Measurements from ENCODE around the gene EDIL3. TPM values are rescaled to one million over a fixed set of nuclear protein-coding genes. Genes with fewer than 3 reads are reported as not detected.

Gene EDIL3
- total RNA-seq, 6 experiments from 2014 or later, result 3.0 to 52.7 (median 47.5) TPM

- TF ChIP-seq CTCF (IDR thresholded peaks at IDR 0.05), result no peak
- no peak overlapping the region for H3K27ac Mint-ChIP-seq
- H3K36me3 Mint-ChIP-seq (ENCODE audit: low read depth), result peaks cover 5% of the 10 kb centered on the region; the same call in 1 of the 2 replicates
- H3K4me3 Mint-ChIP-seq, result no peak overlapping the region
- H3K9me3 Mint-ChIP-seq, result peaks cover 16% of the 10 kb centered on the region; the same call in 1 of the 2 replicates
- peaks cover 6% of the 10 kb centered on the region; the same call in 1 of the 2 replicates for H3K4me1 Mint-ChIP-seq (ENCODE audit: low read depth)
- no peak for DNase-seq
- H3K27me3 Mint-ChIP-seq (ENCODE audit: insufficient read depth), result no peaks in the 10 kb centered on the region
These were observed 321.6 kb downstream of the EDIL3 start for GRCh38 chr5:84063041-84063440.

- Mint-ChIP-seq H3K9me3 (peaks cover 13% of the 10 kb centered on the region; the same call in 1 of the 2 replicates), H3K4me1 (ENCODE audit: low read depth) (peaks cover 12% of the 10 kb centered on the region; the same call in 1 of the 2 replicates), H3K36me3 (ENCODE audit: low read depth) (no peaks in the 10 kb centered on the region; the same call in 1 of the 2 replicates), H3K4me3 (no peak overlapping the region), H3K27me3 (ENCODE audit: insufficient read depth) (no peaks in the 10 kb centered on the region), H3K27ac (no peak overlapping the region)
- no peak for DNase-seq
- TF ChIP-seq CTCF (IDR thresholded peaks at IDR 0.05), result no peak
These were observed 325.0 kb downstream of the EDIL3 start for GRCh38 chr5:84059672-84060071.

GRCh38 chr5:84058561-84058960 is 326.1 kb downstream of the EDIL3 start:
- no peak for TF ChIP-seq CTCF (IDR thresholded peaks at IDR 0.05)
- Mint-ChIP-seq H3K4me3 (no peak overlapping the region), H3K27ac (no peak overlapping the region), H3K27me3 (ENCODE audit: insufficient read depth) (no peaks in the 10 kb centered on the region), H3K36me3 (ENCODE audit: low read depth) (no peaks in the 10 kb centered on the region; the same call in 1 of the 2 replicates), H3K9me3 (peaks cover 10% of the 10 kb centered on the region; the same call in 1 of the 2 replicates), H3K4me1 (ENCODE audit: low read depth) (peaks cover 12% of the 10 kb centered on the region; the same call in 1 of the 2 replicates)
- DNase-seq, result no peak

- H3K27ac Mint-ChIP-seq, result no peak overlapping the region
- no peak for TF ChIP-seq CTCF (IDR thresholded peaks at IDR 0.05)
- peaks cover 12% of the 10 kb centered on the region; the same call in 1 of the 2 replicates for H3K4me1 Mint-ChIP-seq (ENCODE audit: low read depth)
- no peak for DNase-seq
- no peaks in the 10 kb centered on the region for H3K27me3 Mint-ChIP-seq (ENCODE audit: insufficient read depth)
- peaks cover 4% of the 10 kb centered on the region; the same call in 1 of the 2 replicates for H3K36me3 Mint-ChIP-seq (ENCODE audit: low read depth)
- H3K9me3 Mint-ChIP-seq, result peaks cover 17% of the 10 kb centered on the region
- H3K4me3 Mint-ChIP-seq, result no peak overlapping the region
These were observed 327.5 kb downstream of the EDIL3 start for GRCh38 chr5:84057211-84057610.

- no peaks in the 10 kb centered on the region for H3K4me1 Mint-ChIP-seq (ENCODE audit: low read depth)
- no peak overlapping the region for H3K27ac Mint-ChIP-seq
- no peak for DNase-seq
- no peaks in the 10 kb centered on the region; the same call in 1 of the 2 replicates for H3K36me3 Mint-ChIP-seq (ENCODE audit: low read depth)
- peaks cover 16% of the 10 kb centered on the region for H3K9me3 Mint-ChIP-seq
- no peak overlapping the region for H3K4me3 Mint-ChIP-seq
- no peaks in the 10 kb centered on the region for H3K27me3 Mint-ChIP-seq (ENCODE audit: insufficient read depth)
- TF ChIP-seq CTCF (IDR thresholded peaks at IDR 0.05), result no peak
These were observed 338.7 kb downstream of the EDIL3 start for GRCh38 chr5:84045964-84046363.

Data from HFFc6 (cell line).